Fibroblast of pulmonary artery (primary cell): Measurements from ENCODE around the gene TMEM131L.
A peak's percentile ranks its signal among the peaks of the same experiment; 100 is the strongest.
"Not testable (repeated sequence)": the region's sequence is repeated elsewhere in the genome, so short reads cannot be mapped to it uniquely, and the experiment has no call there.

Source experiments
- DNase-seq: peaks from one replicate; pipeline ENCODE4 v3.0.0-alpha.2; 2010; ENCODE audit warnings: low read depth
- H3K4me3 ChIP-seq: replicated peaks from 2 replicates; pipeline ENCODE4 v1.5.1; 2011; ENCODE audit warnings: low read depth, mild to moderate bottlenecking, control low read depth, low read length, moderate library complexity
- TF ChIP-seq, protein P1 (sequence below): IDR thresholded peaks from 2 replicates; pipeline ENCODE4 v1.5.1; 2011; ENCODE audit warnings: mild to moderate bottlenecking, control low read depth, low read length, inconsistent platforms; ENCODE audit errors: missing control alignments

The TMEM131L gene

DNA sequence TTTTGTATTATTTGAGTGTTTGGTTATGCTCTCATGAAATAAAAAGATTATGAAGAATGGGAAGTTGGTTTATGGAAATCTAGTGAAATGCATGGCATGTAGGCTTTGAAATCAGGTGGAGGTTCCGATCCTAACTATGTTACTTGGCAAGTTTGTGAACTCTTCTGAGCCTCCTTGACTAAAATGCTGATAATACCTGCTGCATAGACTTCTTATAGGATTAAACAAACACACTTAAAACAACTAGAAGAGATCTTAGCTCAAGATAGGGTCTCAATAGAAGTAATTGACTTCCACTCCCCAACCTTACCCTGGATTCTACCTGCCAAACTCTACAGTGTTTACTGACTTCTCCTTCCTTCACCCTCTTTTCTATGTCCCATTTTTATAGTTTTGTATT lies 195.7 kb downstream of the TMEM131L start:
- no peak overlapping the region for H3K4me3 ChIP-seq
- TF ChIP-seq, protein P1, sequence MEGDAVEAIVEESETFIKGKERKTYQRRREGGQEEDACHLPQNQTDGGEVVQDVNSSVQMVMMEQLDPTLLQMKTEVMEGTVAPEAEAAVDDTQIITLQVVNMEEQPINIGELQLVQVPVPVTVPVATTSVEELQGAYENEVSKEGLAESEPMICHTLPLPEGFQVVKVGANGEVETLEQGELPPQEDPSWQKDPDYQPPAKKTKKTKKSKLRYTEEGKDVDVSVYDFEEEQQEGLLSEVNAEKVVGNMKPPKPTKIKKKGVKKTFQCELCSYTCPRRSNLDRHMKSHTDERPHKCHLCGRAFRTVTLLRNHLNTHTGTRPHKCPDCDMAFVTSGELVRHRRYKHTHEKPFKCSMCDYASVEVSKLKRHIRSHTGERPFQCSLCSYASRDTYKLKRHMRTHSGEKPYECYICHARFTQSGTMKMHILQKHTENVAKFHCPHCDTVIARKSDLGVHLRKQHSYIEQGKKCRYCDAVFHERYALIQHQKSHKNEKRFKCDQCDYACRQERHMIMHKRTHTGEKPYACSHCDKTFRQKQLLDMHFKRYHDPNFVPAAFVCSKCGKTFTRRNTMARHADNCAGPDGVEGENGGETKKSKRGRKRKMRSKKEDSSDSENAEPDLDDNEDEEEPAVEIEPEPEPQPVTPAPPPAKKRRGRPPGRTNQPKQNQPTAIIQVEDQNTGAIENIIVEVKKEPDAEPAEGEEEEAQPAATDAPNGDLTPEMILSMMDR, result no peak
- DNase-seq, result no peak

GRCh38 chr4:153663667-153664066 lies 197.5 kb downstream of the TMEM131L start:
- TF ChIP-seq, protein P1, result no peak
- H3K4me3 ChIP-seq, result no peak overlapping the region
- no peak for DNase-seq

DNA sequence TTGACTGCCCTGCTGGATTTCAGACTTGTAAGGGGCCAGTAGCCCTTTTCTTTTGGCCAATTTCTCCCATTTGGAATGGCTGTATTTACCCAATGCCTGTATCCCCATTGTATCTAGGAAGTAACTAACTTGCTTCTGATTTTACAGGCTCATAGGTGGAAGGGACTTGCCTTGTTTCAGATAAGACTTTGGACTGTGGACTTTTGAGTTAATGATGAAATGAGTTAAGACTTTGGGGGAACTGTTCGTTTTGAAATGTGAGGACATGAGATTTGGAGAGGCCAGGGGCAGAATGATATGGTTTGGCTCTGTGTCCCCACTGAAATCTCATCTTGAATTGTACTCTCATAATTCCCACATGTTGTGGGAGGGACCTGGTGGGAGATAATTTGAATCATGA lies 200.3 kb downstream of the TMEM131L start:
- H3K4me3 ChIP-seq, DNase-seq: not testable (repeated sequence)

GRCh38 chr4:153668647-153669046 lies 202.5 kb downstream of the TMEM131L start:
- DNase-seq, result peak; percentile 25
- TF ChIP-seq, protein P1, result no peak

DNA sequence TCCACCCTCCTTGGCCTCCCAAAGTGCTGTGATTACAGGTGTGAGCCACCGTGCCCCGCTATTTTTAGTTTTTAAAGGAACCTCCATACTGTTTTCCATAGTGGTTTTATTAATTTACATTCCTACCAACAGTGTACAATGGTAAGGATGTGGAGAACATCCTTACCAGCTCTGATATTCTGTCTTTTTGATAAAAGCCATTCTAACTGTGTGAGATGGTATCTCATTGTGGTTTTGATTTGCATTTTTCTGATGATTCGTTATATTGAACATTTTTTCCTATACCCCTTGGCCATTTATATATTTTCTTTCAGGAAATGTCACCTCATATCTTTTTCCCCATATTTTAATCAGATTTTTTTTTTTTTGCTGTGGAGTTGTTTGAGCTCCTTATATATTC lies 203.7 kb downstream of the TMEM131L start:
- DNase-seq, result no peak
- no peak overlapping the region for H3K4me3 ChIP-seq

More at GRCh38 chr4:153668647-153669046, 202.5 kb downstream of the TMEM131L start:
- H3K4me3 ChIP-seq, result no peak overlapping the region

DNA sequence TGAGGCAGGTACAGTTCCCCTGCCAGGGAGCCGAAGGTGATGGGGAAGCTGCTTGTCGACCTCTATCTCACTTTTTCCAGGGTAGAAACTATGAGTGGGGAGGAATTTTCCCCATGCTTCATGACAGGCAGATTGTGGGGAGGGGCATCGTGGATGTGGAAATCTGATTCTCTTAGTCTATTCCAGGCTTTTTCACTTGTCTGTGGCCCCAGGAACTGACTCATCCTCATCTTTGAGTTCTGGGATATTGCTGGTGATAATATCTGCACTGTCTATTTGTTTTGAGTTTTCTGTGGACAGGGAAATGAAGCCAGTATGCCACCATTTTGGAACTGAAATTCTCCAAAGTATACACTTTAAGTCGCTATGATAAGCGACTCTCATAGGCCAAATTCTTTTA lies 210.3 kb downstream of the TMEM131L start:
- DNase-seq, result no peak
- H3K4me3 ChIP-seq, result no peak overlapping the region
- TF ChIP-seq, protein P1, result no peak

More for the DNA sequence above, 203.7 kb downstream of the TMEM131L start:
- TF ChIP-seq, protein P1, result no peak

GRCh38 chr4:153676984-153677383 lies 210.8 kb downstream of the TMEM131L start:
- no peak overlapping the region for H3K4me3 ChIP-seq
- TF ChIP-seq, protein P1, result no peak
- peak; percentile 87 for DNase-seq
